CD4-positive, alpha-beta T cell treated with Interferon gamma for 1 hour (primary cell): ENCODE results near the gene AVP.

ENCODE experiments used
- DNase-seq: peaks from one replicate; pipeline ENCODE4 v3.0.0-alpha.2; 2020

The AVP gene

DNA sequence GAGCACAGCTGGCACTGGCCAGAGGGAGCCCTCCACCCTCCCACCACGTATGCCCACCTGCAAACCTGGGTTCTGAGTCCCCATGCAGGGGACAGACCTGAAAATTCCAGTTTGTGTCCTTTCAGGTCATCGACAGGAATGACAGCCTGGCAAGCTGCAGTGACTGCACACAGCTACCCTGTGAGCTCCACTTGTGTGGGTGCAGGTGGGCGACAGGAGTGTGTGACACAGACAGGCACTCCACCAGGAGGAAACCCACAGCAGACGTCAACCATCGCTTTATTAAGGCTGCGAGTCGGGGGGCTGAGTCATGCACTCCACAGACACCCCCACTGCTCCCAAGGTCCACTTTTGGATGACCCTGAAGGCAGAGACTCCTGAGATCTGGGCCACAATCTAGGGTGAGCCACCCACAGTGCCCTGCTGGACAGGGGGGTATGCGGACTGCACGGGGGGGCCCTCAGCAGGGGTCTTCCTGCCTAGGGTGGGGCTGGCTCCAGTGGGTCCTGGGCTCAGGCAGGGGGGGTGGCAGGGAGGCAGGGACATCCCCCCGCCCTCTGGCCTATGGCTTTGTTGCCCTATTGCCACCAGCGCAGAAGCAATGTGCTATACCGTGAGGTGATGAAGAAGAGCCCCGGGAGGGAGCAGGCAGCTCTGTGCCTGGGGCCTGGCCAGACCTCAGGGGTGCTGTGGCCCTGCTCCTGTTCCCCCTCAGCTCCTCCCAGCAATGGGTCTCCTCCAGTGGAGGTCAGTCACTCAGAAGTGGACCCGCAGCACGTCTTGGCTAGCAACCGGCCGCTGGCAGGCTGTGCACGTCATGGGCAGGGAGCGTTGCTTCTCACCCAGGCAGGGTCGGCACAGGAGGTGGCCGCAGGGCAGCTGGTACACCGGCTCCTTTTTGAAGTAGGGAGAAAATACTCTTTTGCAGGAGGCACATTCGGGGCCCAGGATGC lies 25.1 kb upstream of the AVP start:
- DNase-seq = no peak

DNA sequence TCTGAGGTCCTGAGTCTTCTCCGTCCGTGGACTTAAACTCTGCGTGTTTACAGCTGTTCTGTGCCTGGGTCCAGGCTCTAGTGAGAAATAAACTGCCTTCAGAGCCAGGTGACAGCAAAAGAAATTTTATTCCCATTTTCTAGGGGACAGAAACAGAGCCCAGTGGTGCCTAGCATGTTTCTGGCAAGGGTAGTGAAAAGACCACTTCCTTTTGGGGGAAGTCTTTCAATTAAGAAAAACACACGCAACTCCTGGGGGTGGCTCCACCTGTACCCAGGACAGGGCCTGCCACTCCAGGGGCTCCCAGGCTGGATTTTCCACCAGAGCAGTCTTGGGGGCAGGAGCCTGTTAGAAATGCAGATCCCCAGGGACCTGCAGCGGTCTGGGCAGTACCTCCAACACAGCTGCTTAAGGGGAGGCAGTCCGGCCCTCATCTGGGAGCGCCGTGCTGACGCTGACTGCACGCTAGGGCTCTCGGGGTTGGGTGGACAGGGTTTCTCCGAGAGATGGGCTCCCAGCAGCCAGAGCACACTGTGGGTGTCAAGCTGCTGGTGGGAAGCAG lies 23.0 kb upstream of the AVP start:
- DNase-seq = no peak

DNA sequence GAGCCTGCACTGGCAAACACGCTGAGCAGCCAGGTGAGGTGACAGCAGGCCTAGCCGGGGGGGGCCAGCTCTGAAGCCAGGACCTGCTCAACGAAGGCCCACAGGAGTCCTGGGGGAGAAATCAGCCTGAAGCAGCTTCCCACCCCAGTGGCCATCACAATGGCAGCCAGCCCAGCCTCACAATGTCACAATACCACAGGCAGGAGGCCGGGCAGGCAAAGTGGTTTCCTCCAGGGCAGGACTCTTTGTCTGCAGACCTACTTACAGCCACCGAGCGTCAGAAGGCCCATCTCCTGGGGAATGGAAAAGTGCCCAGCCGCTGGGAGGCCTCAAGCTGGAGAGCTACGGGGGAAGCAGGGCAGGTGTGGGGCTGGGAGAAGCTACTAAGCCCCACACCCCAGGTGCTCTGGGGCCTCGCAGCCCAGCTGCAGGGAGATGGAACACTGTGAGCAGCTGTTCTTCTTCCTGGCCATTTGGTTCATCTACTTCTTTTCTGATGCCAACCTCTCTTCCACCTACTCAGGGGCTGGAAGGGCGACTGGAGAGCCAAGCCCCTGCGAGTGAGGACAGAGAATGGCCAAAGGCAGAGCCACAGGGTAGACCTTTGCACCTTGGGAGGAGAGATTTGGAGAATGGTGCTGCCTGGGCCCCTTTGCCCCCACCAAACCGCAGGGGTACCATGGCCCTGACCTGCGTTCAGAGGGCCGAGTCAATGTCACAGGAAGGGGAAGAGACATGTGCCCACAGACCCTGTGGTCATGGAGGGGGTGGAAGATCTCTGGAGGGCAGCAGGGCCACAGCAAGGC lies 22.3 kb upstream of the AVP start:
- DNase-seq = no peak

DNA sequence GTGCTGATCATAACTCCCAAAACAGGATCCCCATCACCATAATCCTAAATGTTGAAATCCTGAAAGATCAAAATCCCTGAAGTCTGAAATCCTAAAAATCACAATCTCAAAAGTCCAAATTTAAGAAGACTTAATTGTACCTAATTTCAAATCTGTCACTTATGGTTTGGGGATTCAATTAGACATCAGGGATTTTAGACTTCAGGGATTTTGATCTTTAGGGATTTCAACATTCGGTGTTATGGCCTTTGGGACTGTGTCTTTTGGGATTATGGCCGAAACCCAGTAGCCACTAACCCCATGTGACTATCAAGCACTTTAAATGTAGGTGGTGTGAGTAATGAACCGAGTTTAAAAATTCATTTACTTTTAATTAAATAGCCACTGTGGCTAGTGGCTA lies 21.7 kb upstream of the AVP start:
- DNase-seq = no peak

DNA sequence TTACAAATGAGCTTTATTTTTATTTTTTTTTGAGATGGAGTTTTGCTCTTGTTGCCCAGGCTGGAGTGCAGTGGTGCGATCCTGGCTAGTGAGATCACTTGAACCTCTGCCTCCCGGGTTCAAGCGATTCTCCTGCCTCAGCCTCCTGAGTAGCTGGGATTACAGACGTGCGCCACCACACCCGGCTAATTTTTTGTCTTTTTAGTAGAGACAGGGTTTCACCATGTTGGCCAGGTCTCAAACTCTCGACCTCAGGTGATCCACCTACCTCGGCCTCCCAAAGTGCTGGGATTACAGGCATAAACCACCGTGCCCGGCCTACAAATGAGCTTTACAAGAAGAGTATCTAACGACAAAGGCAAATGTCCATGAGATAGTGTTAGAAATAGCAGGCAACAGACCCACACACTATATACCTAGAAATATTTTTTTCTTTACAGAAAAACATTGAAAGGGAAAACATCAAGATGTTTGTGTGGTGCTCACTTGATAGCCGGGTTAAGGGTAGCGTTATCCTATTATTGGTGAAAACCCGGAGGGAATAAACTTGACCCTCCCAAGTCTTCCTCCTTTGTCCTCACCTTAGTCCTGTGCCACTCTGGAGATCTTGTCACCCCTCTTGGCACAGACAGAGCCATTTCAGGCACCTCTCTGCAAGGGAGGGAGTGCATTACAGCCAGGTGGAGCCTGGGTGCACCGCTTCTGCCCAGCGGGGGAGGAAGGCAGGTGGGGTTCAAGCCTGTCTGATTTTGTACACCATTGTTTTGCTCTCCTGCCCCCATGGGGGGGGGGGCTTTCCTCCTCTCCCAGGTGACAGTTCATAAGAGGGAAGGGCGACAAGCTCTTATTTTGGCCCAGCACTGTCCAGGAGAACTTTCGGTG lies 21.0 kb upstream of the AVP start:
- DNase-seq = no peak

DNA sequence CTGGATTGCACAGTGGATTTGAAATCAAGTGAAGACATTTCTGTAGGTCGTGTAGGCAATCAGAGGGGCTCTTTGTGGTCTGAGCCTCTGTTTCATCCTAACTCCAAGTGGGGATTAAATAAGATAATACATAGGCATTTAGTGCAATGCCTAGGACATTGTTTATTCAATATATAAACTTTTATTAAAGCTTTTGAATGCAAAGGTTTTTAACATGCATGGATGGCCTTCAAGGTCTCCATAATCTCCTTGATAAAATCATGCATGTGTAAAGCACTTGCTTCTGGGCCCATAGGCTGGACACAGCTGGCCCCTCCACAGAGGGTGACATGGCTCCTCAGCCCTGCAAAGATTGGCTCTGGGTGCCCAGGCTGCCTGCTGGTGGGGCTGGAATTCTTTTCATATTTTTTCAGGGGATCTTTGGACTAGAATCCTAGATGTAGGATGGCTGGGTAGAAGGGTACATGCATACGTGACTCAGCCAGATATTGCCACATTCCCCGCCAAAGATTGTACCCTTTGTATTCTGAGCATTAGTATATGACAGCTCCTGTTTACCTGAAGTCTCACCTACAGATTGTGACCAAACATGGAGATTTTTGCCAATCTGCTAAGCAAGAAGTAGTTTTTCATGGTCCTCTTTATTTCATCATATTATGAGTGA lies 19.0 kb upstream of the AVP start:
- DNase-seq = no peak

DNA sequence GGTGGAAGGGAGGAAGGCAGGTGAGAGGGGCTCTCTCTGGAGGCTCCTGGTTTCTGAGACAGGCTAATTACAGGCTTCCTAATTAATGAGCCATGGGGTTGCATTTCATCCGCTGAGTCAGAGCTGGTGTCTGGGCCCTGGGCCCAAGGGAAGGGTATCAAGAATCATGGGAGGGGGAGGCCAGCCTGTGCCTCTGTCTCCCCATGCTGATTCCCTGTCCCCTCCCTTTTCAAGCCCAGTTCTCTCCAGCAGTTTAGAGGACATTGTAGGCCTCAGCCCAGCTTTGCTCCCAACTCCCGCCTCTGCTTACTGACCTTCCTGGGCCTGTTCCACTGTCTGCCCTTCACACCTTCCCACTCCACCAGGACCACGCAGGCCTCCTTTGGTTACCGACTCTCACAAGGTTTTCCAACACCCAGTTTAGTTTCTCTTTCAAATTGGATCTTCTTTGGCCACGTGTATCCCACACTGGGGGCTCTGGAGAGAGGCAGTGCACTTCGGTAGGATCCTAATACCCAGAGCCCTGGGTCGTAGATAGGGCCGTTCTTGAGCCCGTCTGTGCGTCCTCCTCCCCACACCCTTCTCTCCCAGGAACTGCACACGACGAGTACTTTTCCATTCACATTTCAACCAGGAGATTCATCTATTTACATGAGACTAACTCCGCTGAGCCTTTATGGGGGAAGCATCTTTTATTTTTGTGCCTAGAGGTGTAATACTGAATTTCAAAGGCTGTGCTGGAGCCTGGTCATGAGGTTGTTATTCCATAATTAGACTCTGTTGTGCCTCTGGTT lies 18.2 kb upstream of the AVP start:
- DNase-seq = no peak

DNA sequence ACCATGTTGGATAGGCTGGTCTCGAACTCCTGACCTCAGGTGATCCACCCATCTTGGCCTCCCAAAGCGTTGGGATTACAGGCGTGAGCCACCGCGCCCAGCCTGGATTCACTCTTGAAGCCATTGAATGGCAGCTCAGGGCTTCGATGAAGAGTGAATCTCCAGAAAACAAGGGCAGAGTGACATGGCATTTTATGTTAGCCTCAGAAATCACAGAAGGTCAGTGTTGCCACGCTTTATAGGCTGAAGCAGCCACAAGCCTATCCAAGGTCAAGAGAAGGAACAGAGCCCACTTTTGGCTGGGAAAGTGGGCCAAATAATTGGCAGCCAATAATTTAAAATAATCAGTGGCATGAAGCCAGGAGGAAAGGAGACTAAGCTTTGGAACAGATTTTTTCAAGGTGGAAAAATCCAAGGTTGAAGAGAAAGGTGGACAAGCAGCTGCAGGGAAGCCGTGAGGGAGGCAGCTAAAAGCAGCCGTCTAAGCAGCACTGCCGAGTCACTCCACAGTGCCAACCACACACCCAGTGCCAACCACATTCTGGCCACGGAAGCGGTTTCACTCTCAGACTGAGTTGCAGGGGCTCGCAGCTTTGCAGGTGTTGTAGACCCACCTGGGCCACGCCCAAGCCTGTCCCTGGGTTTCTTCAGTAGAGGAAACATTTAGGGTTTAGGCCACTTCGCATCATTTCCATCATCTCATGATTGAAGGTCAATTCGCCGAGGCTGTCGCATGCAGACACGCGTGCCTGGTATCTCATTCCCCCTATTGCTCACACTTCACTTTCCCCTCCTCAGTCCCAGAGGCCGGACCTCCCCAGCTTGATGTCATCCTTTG lies 17.4 kb upstream of the AVP start:
- DNase-seq = peak; percentile 55

DNA sequence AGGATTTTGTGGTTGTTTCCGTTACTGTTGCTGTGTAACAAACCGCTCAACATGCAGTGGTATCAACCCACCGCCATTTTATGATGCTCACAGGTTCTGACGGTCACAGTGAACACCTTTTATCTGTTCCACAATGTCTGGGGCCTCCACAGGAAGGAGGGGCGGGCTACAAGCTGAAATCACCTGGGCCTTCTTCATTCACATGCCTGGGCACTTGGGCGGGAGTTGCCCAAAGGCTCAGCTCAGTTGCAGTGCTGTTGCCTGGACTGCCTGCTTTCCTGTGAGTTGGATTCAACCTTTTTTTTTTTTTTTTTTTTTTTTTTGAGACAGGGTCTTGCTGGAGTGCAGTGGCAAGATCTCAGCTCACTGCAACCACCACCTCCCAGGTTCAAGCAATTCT lies 16.7 kb upstream of the AVP start:
- no peak for DNase-seq

DNA sequence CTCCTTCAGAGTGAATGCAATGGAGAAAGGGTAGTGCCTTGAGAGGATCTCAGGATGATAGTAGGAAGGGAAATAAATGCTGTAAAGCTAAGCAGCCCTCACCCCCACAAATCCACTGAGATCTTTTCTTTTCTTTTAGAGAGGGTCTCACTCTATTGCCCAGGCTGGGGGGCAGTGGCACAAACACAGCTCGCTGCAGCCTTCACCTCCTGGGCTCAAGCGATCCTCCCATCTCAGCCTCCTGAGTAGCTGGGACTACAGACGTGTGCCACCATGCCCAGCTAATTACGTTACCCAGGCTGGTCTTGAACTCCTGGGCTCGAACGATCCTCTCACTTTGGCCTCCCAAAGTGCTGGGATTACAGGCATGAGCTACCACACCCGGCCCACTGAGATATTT lies 16.0 kb upstream of the AVP start:
- DNase-seq = no peak

DNA sequence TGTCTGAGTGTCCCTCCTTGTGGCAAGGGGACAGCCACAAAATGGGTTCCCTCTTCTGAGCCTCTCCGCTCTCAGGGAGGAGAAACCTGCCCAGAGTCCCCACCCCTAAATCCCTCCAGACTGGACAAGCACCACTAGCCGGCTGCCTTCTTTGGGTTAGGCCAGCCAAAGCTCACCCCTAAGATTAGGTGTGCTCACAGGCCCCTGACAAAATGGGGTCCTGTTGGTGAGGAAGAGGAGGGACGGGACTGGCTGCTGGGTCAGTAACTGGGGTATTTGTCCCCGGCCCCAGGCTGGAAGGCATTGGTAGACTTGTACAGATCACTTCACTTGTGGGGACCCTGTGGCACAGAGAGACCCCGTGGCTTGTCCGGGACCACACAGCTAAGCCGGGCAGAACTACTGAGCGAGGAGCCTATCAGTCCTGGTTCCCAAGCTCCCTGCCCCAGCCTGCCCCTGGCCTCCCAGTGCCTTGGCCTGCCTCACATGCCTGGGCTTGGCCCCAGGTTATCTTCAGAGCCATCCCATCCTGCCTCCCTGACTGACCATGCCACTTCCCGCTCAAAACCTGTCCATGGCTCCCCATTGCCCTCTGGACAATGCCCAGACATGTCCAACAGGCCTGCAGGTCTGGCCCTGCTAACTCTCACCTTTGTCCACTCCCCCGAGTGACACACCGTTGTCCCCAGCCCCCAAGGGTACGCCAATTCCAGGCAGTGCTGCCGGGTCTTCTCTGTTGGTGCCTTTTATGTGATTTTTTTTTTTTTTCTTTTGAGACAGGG lies 10.5 kb upstream of the AVP start:
- DNase-seq = no peak

DNA sequence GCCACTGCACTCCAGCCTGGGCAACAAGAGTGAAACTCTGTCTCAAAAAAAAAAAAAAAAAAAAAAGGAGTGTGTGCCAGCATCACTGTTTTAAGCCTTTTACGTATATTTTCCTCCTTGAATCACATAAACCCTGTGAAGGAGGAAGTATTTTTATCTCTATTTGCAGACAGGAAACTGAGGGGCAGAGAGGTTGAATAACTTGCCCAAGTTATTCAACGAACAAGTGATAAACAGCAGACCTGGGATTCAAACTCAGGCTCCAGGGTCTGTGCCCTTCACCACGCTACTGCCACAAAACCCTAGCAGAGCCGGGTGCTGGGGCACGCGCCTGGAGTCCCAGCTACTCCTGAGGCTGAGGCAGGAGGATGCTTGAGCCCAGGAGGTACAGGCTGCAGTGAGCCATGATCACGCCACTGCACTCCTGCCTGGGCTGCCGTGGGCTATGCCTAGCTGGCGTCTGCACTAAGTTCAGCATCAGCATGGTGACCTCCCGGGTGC lies 9.4 kb upstream of the AVP start:
- peak; percentile 54 for DNase-seq

DNA sequence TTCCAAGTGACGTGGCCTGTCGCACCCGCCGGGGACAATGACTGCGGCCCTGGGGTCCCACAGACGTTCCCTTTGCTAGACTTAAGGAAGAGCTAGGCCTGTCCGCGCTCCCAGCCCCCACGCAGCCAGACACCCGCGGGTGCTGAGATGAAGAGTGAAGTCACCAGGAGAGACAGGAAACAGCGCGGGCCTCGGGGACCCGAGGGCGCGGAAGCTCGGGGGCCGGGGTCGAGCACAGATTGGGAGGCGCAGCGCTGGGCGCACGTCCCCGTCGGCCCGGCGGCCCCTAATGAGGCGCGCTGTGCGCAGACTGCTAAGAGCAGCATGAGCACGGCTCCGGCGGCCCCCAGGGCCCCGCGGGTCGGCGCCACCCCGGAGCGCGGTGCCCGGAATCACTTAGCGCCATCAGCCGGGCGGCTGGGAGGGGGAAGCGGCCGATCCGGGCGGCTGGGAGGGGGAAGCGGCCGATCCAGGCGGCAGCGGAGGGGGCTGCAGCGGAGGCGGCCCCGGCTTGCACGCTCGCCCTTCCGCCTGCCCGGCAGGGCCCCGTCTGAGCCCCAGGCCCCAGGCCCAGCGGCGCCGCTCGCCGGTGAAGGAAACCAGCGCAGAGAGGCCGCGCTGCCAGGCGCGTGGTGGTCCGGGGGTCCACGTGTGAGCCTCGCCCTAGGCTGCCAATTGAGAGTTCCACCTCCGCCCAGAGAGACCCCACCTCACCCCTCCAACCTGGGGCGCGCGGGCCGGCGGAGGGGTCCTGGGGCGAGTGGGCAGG lies 8.3 kb upstream of the AVP start:
- peak; percentile 53 for DNase-seq

DNA sequence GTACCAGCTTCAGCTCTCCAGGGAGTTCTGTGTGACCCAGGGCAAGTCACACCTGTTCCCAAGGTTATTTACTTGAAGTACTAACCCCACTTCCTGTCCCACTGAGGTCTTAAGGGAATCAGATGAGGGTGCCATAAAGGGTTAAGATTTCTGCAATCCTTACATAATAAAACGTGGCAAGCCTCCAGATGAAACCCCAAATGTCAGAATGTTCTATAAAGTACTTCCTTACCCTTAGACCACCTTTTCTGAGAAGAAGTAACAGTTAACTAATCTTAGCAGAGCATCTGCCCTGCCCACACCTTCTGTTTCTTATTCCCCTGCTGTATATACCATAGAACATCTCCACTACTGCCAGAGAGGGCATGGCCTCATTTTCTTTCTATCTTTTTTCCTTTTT lies 6.0 kb upstream of the AVP start:
- no peak for DNase-seq

DNA sequence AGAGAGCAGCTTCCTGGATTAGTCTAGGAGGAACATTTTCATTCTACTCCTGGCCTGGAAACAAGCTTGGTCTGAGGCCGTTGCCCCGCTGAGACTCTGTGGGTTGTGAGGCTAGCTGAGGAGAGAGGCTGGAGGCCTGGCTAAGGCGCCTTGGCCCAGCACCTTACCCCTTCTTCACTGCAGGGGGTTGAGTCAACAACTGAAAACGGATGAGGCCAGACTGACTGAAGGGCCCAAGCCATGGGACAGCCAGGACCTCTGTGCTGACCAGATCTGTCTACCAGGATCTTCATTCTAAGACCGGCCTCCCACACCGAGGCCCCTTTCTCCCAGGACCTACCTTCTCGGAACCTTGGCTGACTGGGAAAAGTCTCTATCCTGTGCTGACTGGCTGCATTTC lies 3.5 kb upstream of the AVP start:
- no peak for DNase-seq

DNA sequence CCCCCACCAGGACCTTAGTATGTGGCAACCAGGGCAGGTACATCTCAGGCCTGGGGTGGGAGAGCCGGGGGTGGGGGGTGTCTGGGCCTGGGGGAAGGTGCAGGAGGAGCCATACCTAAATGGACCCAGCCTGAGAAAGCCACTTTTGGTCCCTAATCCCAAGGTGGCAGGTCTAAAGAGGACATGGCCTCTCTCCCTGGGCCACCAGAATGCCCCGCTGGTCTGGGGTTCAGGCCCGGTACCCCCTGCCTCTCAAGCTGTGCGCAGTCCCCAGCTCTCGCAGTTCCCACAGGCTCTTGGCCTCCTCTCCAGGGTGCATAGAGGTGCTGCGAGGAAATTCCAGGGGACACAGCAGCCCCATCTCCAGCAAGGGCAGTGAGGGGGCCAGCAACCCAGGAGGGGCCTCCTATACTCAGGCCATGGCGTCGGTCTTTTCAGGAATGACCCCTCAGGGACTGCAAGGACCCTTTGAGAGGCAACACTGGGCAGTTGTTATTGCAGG lies 1.1 kb upstream of the AVP start:
- DNase-seq = no peak

DNA sequence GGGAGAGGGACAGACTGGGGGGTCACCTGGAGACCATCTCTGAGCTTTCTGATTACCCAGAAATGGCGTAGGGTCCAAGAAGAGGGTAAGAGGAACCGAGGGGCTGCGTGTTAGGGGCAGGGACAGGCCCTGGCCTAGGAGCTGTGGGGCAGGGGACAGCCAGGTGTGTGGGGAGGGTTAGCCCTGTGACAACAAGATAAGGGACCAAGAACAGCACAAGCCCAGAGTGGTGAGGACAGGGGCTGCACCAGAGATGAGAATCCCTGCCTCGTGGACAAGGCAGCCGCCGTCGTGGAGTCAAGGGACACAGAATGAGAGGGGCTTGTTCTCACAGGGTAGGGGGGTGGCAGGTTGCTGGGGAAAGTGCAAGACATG lies 449 bp upstream of the AVP start:
- no peak for DNase-seq
